ENCODE data around the gene KCND3.

The KCND3 gene

DNA sequence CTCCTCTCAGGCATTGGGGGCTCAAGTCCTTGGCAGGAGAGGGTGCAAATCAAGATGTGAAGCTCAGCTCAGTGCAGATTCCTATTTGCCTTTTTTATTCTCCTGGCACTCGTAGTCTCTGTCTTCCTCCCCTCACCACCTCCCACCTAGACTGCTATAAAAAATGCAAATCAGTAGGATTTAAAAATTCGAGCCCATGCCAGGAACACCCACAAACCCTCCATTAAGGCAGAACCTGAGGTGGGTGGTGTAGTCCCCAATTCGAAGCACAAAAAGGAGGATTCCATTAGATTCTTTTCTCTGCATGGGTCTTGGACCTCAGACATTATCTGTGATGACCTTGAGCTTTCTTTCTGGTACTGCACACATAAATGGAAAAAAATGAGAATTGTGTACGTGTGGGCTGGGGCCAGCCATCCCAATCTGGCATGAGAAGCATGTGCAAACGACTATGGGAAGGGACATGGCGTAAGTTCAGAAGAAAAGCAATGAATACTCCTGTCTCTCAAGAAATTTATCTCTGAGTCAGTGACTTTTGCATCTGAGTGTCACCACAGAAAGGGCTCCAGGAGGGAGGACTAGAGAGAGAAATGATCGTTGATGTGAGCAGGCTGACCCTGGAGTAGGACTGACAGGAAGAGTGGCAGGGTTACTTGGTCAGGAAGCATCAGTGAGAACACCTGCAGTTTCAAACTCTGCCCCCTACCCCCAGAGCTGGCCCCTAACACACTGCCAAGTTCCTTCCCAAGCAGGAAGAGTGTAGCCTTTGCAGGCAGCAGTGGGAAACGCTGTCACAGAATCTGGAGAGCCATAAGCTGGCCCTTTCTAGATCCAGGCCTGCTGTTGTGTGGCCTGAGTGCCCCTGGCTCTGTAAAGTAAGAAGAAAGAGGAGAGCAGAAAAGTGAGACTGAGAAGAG, 252.0 kb downstream of the KCND3 start:
- TF ChIP-seq CTCF (conservative IDR thresholded peaks at IDR 0.05) = no peak
- TF ChIP-seq ZFX (IDR thresholded peaks at IDR 0.05) = no peak
- H3K27ac ChIP-seq = no peak overlapping the region

DNA sequence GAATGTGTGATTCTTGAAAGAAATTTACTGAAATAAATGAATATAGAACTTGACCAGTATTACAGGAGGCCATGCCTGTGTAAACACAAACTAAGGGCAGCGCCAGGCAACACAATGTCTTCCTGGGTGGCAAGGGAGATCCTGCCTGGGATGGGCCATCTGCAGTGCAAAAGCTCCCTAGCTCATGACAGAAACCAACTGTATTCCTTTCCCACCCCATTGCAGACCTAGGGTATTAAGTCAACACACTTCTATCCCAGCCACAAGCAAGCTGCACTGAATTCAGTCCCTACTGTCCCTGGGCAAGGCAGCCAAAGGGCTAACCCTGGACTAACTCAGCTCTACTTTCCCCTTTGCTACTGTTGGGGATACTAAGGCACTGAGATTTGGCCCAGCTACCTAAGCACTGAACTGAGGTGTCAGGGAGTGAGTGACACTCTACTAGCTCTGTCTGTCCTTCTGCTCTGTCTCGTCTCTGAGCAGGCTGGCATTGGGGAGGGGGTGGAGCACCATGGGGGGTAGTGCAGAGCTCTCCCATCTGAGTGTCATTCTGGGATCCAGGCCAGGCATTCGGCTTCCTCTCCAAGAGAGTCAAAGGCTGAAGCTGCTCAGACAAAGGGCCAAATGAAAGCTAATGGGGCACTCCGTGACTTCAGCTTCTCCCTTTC, 252.8 kb downstream of the KCND3 start:
- no peak for TF ChIP-seq ZFX (IDR thresholded peaks at IDR 0.05)
- no peak overlapping the region for H3K27ac ChIP-seq

- no peak overlapping the region for H3K27ac ChIP-seq
Measured at GRCh38 chr1:111735858-111736544, 253.5 kb downstream of the KCND3 start.

GRCh38 chr1:111735321-111735720, 254.1 kb downstream of the KCND3 start:
- H3K27ac ChIP-seq = no peak overlapping the region
- TF ChIP-seq ZFX (IDR thresholded peaks at IDR 0.05) (no peak), CTCF (conservative IDR thresholded peaks at IDR 0.05) (no peak)

More at GRCh38 chr1:111735858-111736544, 253.5 kb downstream of the KCND3 start:
- TF ChIP-seq CTCF (conservative IDR thresholded peaks at IDR 0.05) = no peak
- TF ChIP-seq ZFX (IDR thresholded peaks at IDR 0.05) = no peak

DNA sequence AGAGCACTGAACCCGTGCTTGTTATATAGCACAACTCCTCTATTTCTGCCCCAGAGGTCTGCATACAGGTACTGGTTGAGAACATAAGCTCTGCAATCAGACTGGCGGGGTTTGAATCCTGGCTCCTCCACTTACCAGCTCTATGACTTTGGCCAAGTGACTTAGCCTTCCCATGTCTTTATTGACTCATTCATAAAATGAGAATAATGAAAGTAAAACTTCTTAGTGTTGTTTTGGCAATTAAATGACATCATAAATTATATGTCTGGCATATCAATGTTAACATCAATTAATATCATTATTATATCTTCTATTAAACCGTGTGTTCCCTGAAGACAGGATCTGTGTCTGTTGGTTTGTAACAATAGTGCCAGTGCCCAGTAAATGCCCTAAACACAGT, 254.6 kb downstream of the KCND3 start:
- no peak overlapping the region for H3K27ac ChIP-seq
- TF ChIP-seq CTCF (conservative IDR thresholded peaks at IDR 0.05) (no peak), ZFX (IDR thresholded peaks at IDR 0.05) (no peak)

DNA sequence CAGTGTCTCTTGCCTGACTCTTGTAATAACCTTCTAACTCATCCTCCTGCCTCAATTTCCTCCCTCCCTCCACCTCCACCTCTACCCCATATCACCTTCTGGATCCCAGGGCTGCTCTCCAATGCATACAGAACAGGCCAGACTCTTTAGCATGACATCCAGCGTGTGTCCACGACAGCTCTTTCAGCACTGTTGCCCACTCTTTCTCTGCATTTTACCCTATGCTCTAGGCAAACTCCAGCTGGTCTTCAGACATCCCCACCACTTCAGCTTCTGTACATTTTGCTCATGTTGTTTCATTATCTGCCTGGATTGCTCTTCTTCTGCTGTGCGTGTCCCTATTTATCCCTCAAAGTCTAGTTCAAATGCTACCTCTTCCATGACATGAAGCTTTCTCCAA, 255.0 kb downstream of the KCND3 start:
- TF ChIP-seq ZFX (IDR thresholded peaks at IDR 0.05) = no peak
- no peak for TF ChIP-seq CTCF (conservative IDR thresholded peaks at IDR 0.05)
- H3K27ac ChIP-seq = no peak overlapping the region

DNA sequence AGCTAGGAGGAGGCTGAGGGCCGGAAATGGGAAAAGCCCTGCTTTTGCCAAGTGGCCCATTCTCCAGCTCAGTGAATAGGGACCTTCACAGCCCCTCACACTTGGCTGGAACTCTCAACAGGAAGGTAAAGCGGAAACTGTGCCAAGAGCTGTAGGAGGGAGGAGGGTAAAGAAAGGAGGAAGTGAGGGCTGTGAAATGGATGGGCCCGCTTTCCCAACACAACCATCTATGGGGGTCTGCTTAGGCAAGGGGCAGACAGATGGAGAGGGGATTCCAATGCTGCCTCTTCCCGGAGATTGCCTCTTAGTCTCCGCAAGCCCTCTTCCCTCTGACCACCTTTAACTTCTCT, 255.5 kb downstream of the KCND3 start:
- no peak for TF ChIP-seq CTCF (conservative IDR thresholded peaks at IDR 0.05)
- TF ChIP-seq ZFX (IDR thresholded peaks at IDR 0.05) = no peak

More for the DNA sequence above, 255.5 kb downstream of the KCND3 start:
- no peak overlapping the region for H3K27ac ChIP-seq
